ENCODE measurements around the gene ADAT1.

The ADAT1 gene, protein sequence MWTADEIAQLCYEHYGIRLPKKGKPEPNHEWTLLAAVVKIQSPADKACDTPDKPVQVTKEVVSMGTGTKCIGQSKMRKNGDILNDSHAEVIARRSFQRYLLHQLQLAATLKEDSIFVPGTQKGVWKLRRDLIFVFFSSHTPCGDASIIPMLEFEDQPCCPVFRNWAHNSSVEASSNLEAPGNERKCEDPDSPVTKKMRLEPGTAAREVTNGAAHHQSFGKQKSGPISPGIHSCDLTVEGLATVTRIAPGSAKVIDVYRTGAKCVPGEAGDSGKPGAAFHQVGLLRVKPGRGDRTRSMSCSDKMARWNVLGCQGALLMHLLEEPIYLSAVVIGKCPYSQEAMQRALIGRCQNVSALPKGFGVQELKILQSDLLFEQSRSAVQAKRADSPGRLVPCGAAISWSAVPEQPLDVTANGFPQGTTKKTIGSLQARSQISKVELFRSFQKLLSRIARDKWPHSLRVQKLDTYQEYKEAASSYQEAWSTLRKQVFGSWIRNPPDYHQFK

DNA sequence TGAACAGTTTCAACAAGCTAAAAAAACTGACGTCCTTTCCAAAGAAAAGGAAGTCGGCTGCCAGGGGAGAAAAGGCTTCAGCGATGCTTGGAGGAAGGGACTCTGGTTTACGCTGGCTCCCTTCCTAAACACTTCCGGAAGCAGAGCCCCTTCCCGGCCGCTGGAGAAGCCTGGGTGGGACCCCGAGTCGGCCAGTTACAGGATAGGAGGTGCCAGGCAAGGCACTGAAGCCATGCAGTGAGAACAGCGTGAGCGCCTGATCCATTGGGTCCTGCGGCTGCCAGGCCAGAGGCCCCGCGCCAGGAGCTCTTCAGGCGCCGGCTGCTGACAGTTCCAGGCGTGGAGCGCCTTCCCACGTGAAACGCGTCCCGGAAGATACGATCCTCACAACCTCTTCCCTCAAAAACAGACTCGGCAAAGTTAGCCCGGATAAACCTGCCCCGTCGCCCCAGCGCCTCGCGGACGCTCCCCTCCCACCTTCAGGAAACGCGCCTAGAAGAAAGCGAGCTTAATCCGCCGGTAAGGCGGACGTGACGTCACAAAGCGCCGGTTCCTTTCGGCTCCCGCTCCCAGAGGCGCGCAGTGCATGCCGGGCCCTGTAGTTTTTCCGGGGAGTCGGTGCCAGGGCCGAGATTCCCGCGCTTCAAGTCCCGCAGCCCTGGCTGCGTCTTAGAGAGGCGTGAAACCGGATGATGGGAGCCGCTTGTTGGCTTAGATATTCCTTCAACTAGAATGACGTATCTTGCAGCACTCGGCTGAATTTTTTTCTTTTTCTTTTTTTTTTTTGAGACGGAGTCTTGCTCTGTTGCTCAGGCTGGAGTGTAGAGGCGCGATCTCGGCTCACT lies at the start of gene ADAT1:
TSS of gene ADAT1 (minus strand) at position 521 of the 845 bp plus-strand sequence. CDS start 2,482 bp downstream, outside the sequence.
- H3K27ac Mint-ChIP-seq: peak within 1 kb of the TSS; percentile 99
- peaks cover 93% of the 10 kb centered on the region for H3K36me3 Mint-ChIP-seq (ENCODE audit: low read depth)
- H3K9me3 Mint-ChIP-seq: no peaks in the 10 kb centered on the region
- H3K27me3 Mint-ChIP-seq: no peaks in the 10 kb centered on the region
- peak within 1 kb of the TSS; percentile 98 for H3K4me3 Mint-ChIP-seq
- peak; percentile 97 for DNase-seq
- H3K4me1 Mint-ChIP-seq (ENCODE audit: low read depth): peaks cover 50% of the 10 kb centered on the region

DNA sequence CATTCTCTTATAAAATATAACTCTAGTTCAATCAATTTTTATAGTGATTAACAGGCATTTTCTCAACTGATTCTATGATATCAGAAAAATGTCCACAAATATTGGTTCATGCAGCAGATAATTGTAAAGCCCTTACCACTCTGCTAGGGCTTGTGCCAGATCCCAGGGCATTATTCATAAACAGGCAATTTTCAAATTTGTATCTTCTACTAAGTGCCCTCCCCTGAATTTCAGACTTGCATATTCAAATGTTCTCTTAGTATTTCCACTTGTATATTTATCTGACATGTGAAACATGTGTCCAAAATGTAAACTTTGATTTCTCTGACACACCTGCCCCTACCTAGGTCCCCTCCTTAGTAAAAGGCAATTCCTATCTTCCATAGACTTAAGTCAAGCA lies 44.4 kb upstream of the ADAT1 start:
- Mint-ChIP-seq H3K9me3 (no peaks in the 10 kb centered on the region), H3K4me3 (no peak overlapping the region), H3K27me3 (no peaks in the 10 kb centered on the region), H3K4me1 (ENCODE audit: low read depth) (no peaks in the 10 kb centered on the region), H3K36me3 (ENCODE audit: low read depth) (no peaks in the 10 kb centered on the region), H3K27ac (no peak overlapping the region)
- DNase-seq: no peak

DNA sequence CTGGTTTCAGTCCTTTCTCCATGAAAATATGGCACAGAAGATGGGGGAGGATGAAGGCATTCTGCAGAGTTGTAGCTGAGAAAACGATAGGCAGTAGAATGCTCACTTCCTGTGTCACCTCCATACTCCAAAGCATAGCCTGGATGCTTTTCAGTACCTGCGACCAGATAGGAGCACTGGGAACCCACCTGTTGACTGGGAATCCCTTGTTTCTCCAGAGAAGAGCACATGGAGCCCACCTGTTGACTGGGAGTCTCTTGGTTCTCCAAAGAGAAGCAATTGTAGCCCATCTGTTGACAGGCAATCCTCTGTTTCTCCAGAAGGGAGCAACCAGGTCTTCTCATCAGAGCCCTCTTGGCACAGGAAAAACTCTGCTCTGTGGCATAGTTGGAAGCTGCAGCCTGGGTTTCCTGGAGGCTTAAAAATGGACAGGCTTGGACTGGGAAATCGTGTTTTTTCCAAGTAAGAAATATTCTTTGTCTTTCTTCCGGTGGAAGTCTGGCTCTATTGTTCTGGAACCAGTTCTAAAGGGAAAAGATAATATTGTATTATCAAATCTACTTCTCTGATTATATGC lies 37.7 kb upstream of the ADAT1 start:
- Mint-ChIP-seq H3K9me3 (no peaks in the 10 kb centered on the region), H3K4me1 (ENCODE audit: low read depth) (peaks cover 5% of the 10 kb centered on the region), H3K27ac (peak overlapping the region; percentile 40), H3K27me3 (no peaks in the 10 kb centered on the region), H3K36me3 (ENCODE audit: low read depth) (peaks cover 55% of the 10 kb centered on the region), H3K4me3 (no peak overlapping the region)
- DNase-seq: no peak

DNA sequence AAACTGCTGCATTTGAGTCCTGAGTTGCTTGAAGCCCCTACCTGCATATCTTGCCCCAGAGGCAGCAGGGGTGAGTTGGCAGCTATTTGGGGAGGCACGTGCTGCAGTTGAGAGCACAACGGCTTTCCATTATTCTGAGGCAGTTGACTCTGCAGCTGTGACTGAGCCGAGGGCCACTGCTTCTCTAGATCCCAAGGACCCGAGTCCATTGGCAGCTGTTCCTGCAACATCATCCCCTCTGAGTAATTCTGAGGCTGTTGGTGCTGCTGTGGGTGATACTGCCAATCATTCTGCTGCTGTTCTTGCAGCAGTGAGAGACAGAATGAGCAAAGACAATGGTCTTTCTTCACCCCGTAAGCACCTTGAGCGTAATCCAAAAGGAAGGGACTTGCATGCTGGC lies 37.2 kb upstream of the ADAT1 start:
- Mint-ChIP-seq H3K4me1 (ENCODE audit: low read depth) (peaks cover 5% of the 10 kb centered on the region), H3K27ac (peak overlapping the region; percentile 40), H3K9me3 (no peaks in the 10 kb centered on the region), H3K4me3 (no peak overlapping the region), H3K27me3 (no peaks in the 10 kb centered on the region), H3K36me3 (ENCODE audit: low read depth) (peaks cover 60% of the 10 kb centered on the region)
- no peak for DNase-seq

DNA sequence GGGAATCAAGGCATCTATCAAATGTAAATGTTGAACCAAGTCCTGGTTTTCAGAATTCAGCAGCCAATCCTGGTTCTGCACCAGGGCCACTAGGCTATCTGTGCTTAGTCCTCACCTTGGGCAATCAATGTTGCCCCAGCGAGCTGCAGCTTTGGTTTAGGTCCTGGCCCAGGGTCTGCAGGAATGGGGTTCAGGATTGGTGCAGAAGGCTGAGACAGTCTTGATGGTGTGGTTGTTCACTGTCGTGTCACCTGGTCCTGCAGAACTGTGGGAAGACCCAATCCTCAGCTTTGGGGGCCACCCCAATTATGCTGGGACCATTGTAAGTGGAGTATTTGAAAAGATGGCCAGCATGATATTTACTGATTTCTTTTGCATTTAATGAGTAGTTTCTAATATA lies 35.1 kb upstream of the ADAT1 start:
- DNase-seq: no peak
- Mint-ChIP-seq H3K27ac (peak overlapping the region; percentile 47), H3K9me3 (no peaks in the 10 kb centered on the region), H3K4me1 (ENCODE audit: low read depth) (peaks cover 15% of the 10 kb centered on the region), H3K27me3 (no peaks in the 10 kb centered on the region), H3K4me3 (no peak overlapping the region), H3K36me3 (ENCODE audit: low read depth) (peaks cover 80% of the 10 kb centered on the region)

DNA sequence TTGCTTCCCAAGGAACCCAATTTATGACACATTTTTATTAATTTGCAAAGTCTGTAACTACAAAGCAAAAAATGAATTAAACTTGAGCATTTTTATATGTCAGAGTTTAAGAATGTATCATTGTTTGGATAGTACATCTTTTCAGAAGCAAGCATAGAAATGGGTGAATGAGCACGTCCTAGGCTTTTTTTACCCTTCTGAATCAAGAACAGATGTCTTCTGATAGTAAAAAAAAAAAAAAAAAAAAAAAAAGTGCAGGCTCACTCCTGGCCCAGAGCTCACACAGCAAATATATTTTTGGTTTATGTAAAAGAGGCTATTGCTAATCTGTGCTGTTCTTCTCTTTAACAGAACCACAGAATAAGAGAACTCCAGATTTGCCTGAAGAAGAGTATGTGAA lies 30.8 kb upstream of the ADAT1 start:
- peaks cover 46% of the 10 kb centered on the region for H3K4me1 Mint-ChIP-seq (ENCODE audit: low read depth)
- H3K27me3 Mint-ChIP-seq: no peaks in the 10 kb centered on the region
- no peaks in the 10 kb centered on the region for H3K9me3 Mint-ChIP-seq
- peak overlapping the region; percentile 93 for H3K27ac Mint-ChIP-seq
- peaks cover 88% of the 10 kb centered on the region for H3K36me3 Mint-ChIP-seq (ENCODE audit: low read depth)
- DNase-seq: no peak
- peak overlapping the region; percentile 4 for H3K4me3 Mint-ChIP-seq

DNA sequence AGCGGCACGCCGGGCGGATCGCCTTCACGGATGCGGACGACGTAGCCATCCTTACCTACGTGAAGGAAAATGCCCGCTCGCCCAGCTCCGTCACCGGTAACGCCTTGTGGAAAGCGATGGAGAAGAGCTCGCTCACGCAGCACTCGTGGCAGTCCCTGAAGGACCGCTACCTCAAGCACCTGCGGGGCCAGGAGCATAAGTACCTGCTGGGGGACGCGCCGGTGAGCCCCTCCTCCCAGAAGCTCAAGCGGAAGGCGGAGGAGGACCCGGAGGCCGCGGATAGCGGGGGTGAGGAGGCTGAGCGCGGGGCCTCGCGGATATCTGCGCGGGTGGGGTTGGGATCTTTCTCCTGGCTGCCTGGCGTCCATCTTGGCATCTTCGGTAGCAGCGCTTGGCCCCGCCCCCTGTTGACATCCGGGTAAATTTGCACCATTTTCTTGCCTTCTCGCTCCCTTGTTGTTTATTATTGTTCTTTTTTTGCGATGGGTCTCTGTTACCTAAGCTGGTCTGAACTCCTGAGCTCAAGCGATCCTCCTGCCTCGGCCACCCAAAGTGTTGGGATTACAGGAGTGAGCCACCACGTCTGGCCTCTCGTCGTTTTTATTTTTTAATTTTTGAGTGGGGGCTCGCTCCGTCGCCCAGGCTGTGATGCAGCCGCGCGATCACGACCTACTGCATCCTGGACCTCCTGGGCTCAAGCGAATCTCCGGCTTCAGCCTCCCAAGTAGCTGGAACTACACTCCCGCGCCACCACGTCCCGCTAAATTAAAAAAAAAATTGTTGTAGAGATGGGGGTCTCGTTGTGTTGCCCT lies 25.4 kb upstream of the ADAT1 start:
- Mint-ChIP-seq H3K4me1 (ENCODE audit: low read depth) (peaks cover 60% of the 10 kb centered on the region), H3K36me3 (ENCODE audit: low read depth) (peaks cover 83% of the 10 kb centered on the region), H3K4me3 (peak overlapping the region; percentile 99), H3K9me3 (no peaks in the 10 kb centered on the region), H3K27ac (peak overlapping the region; percentile 97), H3K27me3 (no peaks in the 10 kb centered on the region)
- DNase-seq: peak; percentile 89

DNA sequence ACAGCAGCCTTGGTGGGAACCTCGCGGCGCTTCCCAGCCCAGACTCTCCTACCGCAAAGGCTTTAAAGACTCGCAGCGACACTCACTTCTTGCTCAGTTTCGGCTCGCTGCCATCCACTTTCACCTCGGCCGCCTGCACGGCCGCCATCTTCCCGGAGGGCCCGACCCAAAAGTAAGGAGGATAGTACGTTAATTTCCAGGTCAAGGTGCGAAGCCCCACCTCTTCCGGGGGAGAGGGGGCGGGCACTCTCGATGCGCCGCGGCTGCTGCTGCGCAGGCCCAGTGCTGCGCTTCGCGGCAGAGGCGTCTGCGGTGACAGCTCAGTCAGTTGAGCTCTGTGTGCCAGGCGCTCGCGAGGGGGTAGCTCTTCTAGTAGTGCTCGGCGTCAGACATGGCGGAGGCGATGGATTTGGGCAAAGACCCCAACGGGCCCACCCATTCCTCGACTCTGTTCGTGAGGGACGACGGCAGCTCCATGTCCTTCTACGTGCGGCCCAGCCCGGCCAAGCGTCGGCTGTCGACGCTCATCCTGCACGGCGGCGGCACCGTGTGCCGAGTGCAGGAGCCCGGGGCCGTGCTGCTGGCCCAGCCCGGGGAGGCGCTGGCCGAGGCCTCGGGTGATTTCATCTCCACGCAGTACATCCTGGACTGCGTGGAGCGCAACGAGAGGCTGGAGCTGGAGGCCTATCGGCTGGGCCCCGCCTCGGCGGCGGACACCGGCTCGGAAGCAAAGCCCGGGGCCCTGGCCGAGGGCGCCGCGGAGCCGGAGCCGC lies 24.6 kb upstream of the ADAT1 start, which contains the start of the genes KARS1 and TERF2IP:
TSS of gene KARS1 (minus strand) at position 174 of the 773 bp plus-strand sequence. CDS start at position 148, 26 bp downstream.
TSS of gene TERF2IP (plus strand) at position 282 of the 773 bp plus-strand sequence. CDS start at position 392, 110 bp downstream.
- peak; percentile 96 for DNase-seq
- H3K4me1 Mint-ChIP-seq (ENCODE audit: low read depth): peaks cover 57% of the 10 kb centered on the region
- no peaks in the 10 kb centered on the region for H3K27me3 Mint-ChIP-seq
- H3K27ac Mint-ChIP-seq: peak within 1 kb of the TSS; percentile 99
- H3K4me3 Mint-ChIP-seq: peak within 1 kb of the TSS; percentile 99
- peaks cover 83% of the 10 kb centered on the region for H3K36me3 Mint-ChIP-seq (ENCODE audit: low read depth)
- H3K9me3 Mint-ChIP-seq: no peaks in the 10 kb centered on the region

DNA sequence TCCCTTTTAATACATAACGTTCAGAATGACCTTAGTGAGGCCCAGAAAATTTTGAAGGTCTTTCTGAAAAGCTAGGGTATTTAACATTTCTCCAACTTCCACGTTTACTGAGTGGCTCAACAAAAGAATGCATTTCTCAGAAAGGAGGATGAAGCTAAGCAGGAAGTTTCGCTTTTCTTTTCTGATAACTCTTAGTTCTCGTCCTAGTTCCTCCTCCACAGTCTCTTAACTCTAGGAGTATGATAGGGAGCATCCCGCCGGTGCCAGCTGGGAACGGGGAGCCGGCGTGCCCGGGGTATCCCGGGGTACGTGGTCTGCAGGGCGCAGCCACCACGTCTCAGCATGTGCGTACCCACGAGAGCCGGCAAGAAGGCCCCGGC lies 24.0 kb upstream of the ADAT1 start:
- Mint-ChIP-seq H3K27me3 (no peaks in the 10 kb centered on the region), H3K4me1 (ENCODE audit: low read depth) (peaks cover 58% of the 10 kb centered on the region)

DNA sequence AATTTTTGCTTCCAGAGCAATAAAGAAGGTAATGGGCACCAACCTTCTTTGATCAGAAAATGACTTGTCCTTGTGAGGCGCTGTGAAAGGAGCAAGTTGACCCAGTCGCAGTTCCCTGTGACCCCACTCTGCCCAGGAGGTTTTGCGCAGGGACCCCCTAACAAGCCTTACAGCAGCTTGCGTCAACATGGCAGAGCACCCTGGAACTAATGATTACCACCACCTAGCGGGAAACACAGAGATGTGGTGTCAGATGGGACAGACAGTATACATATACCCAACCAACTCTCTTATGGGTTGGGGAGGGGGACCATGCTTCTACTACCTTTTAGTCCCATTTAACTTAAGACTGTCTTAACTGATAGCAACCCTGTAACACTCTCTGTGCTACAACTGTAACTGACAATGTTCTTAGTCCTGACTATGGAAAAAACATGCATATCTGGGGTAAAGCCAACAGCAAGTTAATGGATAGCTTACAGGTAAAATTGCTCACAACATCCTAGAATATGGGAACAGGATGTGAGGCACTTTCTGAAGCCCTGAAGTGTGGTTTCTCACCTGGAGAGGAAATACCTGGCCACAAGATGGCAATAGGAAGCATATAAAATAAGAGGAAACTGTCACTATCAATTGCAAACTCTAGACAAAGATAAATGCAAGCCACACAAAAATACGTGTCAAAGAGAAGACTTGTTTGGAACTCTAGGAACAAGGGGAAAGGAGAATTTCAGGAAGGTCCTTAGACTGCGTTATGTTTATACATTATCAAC lies 21.3 kb upstream of the ADAT1 start:
- Mint-ChIP-seq H3K27ac (peak overlapping the region; percentile 89), H3K27me3 (no peaks in the 10 kb centered on the region), H3K9me3 (no peaks in the 10 kb centered on the region), H3K36me3 (ENCODE audit: low read depth) (peaks cover 90% of the 10 kb centered on the region), H3K4me1 (ENCODE audit: low read depth) (peaks cover 53% of the 10 kb centered on the region), H3K4me3 (peak overlapping the region; percentile 99)
- DNase-seq: no peak

More for the DNA sequence above, 24.0 kb upstream of the ADAT1 start:
- H3K36me3 Mint-ChIP-seq (ENCODE audit: low read depth): peaks cover 85% of the 10 kb centered on the region
- DNase-seq: no peak
- H3K4me3 Mint-ChIP-seq: peak overlapping the region; percentile 99
- H3K9me3 Mint-ChIP-seq: no peaks in the 10 kb centered on the region
- peak overlapping the region; percentile 99 for H3K27ac Mint-ChIP-seq

DNA sequence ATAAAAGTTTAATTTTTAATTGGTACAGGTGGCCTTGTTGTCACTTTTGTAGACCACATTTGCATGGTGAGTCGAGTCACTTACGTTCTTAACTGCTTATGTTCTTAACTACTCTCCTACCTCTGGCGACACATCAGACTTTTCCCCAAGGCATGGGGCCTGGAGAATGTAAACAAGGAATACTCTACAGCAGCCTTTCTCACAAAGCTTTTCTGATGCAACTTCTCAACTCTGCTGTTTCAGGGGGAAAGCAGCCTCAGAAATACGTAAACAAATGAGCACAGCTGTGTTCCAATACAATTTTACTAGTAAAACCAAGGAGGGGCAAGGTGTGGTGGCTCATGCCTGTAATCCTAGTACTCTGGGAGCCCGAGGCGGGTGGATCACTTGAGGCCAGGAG lies 17.5 kb upstream of the ADAT1 start:
- Mint-ChIP-seq H3K36me3 (ENCODE audit: low read depth) (peaks cover 97% of the 10 kb centered on the region), H3K4me3 (no peak overlapping the region), H3K9me3 (no peaks in the 10 kb centered on the region), H3K27me3 (no peaks in the 10 kb centered on the region), H3K27ac (peak overlapping the region; percentile 63), H3K4me1 (ENCODE audit: low read depth) (peaks cover 57% of the 10 kb centered on the region)
- DNase-seq: no peak

DNA sequence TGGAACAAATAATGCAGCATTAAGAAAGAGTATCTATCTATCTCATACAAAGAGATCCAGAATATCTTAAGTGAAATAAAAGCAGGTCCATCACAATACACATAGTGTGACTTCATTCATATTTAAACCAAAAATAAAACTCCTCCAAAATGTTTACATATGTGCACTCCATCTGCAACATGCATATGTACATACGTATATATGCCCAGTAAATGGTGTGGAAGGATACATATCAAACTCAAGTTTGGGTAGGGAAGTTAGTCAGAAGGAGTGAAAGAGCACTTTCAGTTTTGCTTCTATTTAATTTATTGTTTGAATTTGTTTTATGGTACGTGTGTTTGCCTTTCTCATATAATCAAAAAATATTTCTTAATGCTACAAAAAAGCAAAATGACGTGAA lies 12.0 kb upstream of the ADAT1 start:
- Mint-ChIP-seq H3K27me3 (no peaks in the 10 kb centered on the region), H3K4me1 (ENCODE audit: low read depth) (peaks cover 25% of the 10 kb centered on the region), H3K9me3 (no peaks in the 10 kb centered on the region), H3K36me3 (ENCODE audit: low read depth) (peaks cover 96% of the 10 kb centered on the region), H3K4me3 (no peak overlapping the region), H3K27ac (peak overlapping the region; percentile 20)
- DNase-seq: no peak

Data from activated T-cell treated with anti-CD3 and anti-CD28 coated beads, Interleukin-2, amount 50 U/mL, for 24 hours (primary cell).